H1 (cell line): ENCODE data around the gene TADA1. TPM values are rescaled to one million over a fixed set of nuclear protein-coding genes. Genes with fewer than 3 reads are reported as not detected.
A peak's percentile ranks its signal among the peaks of the same experiment; 100 is the strongest.

Source experiments
- CTCF ChIA-PET: fragments of 300-600 bp; sonication (Branson Sonifier 250); formaldehyde crosslinking; loops from one replicate; lab custom pipeline; 2021; ENCODE audit not compliant: partially characterized antibody; lab: Charles Lee
- POLR2A ChIA-PET: fragments of 300-600 bp; sonication (Branson Sonifier 250); formaldehyde crosslinking; loops from one replicate; lab custom pipeline; 2021; ENCODE audit warnings: inconsistent platforms; ENCODE audit not compliant: partially characterized antibody; lab: Charles Lee
- DNase-seq, 2 experiments: peaks; one replicate each; pipeline versions ENCODE4 v3.0.0 to v3.0.0-alpha.2; 2010 to 2022; ENCODE audit warnings: low spot score in 2 of 2, low read depth in 1 of 2, mixed read lengths in 1 of 2
- FAIRE-seq: peaks from 2 replicates; lab custom pipeline; 2011; peaks lifted over from hg19 to GRCh38; lab: Jason Lieb, UNC
- H2AFZ ChIP-seq: 2 replicates; pipeline ENCODE4 v1.8.1; 2012; ENCODE audit warnings: low read length, inconsistent platforms
- H2AK5ac ChIP-seq: 2 replicates; pipeline ENCODE4 v1.6.1; 2013; ENCODE audit warnings: low read depth, low read length
- H2BK120ac ChIP-seq: replicated peaks from 2 replicates; pipeline ENCODE3; 2013; ENCODE audit warnings: low read depth, low read length, inconsistent platforms
- H2BK12ac ChIP-seq: 2 replicates; pipeline ENCODE4 v1.6.1; 2013; ENCODE audit warnings: low read depth, low read length
- H2BK15ac ChIP-seq: 2 replicates; pipeline ENCODE4 v1.6.1; 2013; ENCODE audit warnings: low read length
- H2BK20ac ChIP-seq: 2 replicates; pipeline ENCODE4 v1.6.1; 2013; ENCODE audit warnings: low read length
- H2BK5ac ChIP-seq: 2 replicates; pipeline ENCODE4 v1.6.1; 2013; ENCODE audit warnings: low read depth, low read length
- H3K14ac ChIP-seq: 2 replicates; pipeline ENCODE4 v1.6.1; 2013; ENCODE audit warnings: inconsistent platforms; ENCODE audit not compliant: insufficient read length
- H3K18ac ChIP-seq: 2 replicates; pipeline ENCODE4 v1.6.1; 2013; ENCODE audit warnings: low read length; ENCODE audit errors: extremely low read depth
- H3K23ac ChIP-seq: 2 replicates; pipeline ENCODE4 v1.6.1; 2013; ENCODE audit warnings: inconsistent platforms; ENCODE audit not compliant: insufficient read length
- H3K23me2 ChIP-seq: 2 replicates; pipeline ENCODE4 v1.6.1; 2013; ENCODE audit warnings: low read depth, low read length
- H3K27ac ChIP-seq: 2 replicates; pipeline ENCODE4 v1.6.1; 2011; ENCODE audit warnings: low read depth, low read length, inconsistent platforms
- H3K27me3 ChIP-seq, 4 experiments: replicated peaks in 1 of 4; 1 replicate in 1 of 4; 2 replicates in 3 of 4; pipeline versions ENCODE4 v1.6.1 to v1.8.1; 2011 to 2013; ENCODE audit warnings: low read length in 3 of 4, mild to moderate bottlenecking in 3 of 4, inconsistent platforms in 2 of 4, mixed read lengths in 2 of 4, moderate library complexity in 1 of 4; ENCODE audit not compliant: control insufficient read depth in 3 of 4, insufficient read depth in 3 of 4; ENCODE audit errors: extremely low read depth in 1 of 4
- H3K36me3 ChIP-seq, 4 experiments: 2 replicates each; pipeline versions ENCODE4 v1.6.1 to v1.8.1; 2011 to 2013; ENCODE audit warnings: mild to moderate bottlenecking in 4 of 4, low read length in 3 of 4, moderate library complexity in 2 of 4, control low read depth in 1 of 4, inconsistent platforms in 1 of 4; ENCODE audit not compliant: insufficient read depth in 4 of 4, control insufficient read depth in 2 of 4
- H3K4ac ChIP-seq: replicated peaks from 2 replicates; pipeline ENCODE3; 2013; ENCODE audit warnings: low read length, low read depth, mixed read lengths, inconsistent platforms; ENCODE audit not compliant: insufficient read length
- H3K4me1 ChIP-seq, 4 experiments: replicated peaks in 1 of 4; 1 replicate in 1 of 4; 2 replicates in 3 of 4; pipeline versions ENCODE4 v1.6.1 to v1.8.1; 2011 to 2013; ENCODE audit warnings: low read length in 3 of 4, inconsistent platforms in 2 of 4, mixed read lengths in 1 of 4; ENCODE audit not compliant: insufficient read depth in 4 of 4, control insufficient read depth in 3 of 4
- H3K4me2 ChIP-seq, 2 experiments: 2 replicates each; pipeline versions ENCODE4 v1.6.1 to v1.8.1; 2011 to 2013; ENCODE audit warnings: low read depth in 2 of 2, low read length in 2 of 2, control low read depth in 1 of 2, inconsistent platforms in 1 of 2, mild to moderate bottlenecking in 1 of 2; ENCODE audit not compliant: insufficient read depth in 1 of 2
- H3K4me3 ChIP-seq, 4 experiments: fragments of 200-600, 300-600 bp in 1 of 4; sonication (generic), shearing (Covaris generic), sonication (Bioruptor Twin) in 1 of 4; 2 replicates each; pipeline versions ENCODE4 v1.5.1 to v1.8.1; 2011 to 2016; ENCODE audit warnings: low read length in 4 of 4, low read depth in 3 of 4, control low read depth in 2 of 4, inconsistent platforms in 2 of 4, mild to moderate bottlenecking in 2 of 4, mixed read lengths in 1 of 4, moderate library complexity in 1 of 4; ENCODE audit not compliant: insufficient read depth in 2 of 4; ENCODE audit errors: extremely low read depth in 1 of 4
- H3K56ac ChIP-seq: replicated peaks from 2 replicates; pipeline ENCODE3; 2013; ENCODE audit warnings: low read depth, mild to moderate bottlenecking, mixed read lengths, low read length, inconsistent platforms; ENCODE audit not compliant: insufficient read length
- H3K79me1 ChIP-seq: 2 replicates; pipeline ENCODE4 v1.6.1; 2013; ENCODE audit warnings: low read depth, low read length, control low read depth
- H3K79me2 ChIP-seq, 2 experiments: 2 replicates each; pipeline versions ENCODE4 v1.6.1 to v1.8.1; 2012 to 2013; ENCODE audit warnings: low read length in 2 of 2, mild to moderate bottlenecking in 2 of 2, inconsistent platforms in 1 of 2; ENCODE audit not compliant: insufficient read depth in 2 of 2, control insufficient read depth in 1 of 2
- H3K9ac ChIP-seq, 4 experiments: replicated peaks in 1 of 4; 1 replicate in 1 of 4; 2 replicates in 3 of 4; pipeline versions ENCODE4 v1.6.1 to v1.8.1; 2011 to 2013; ENCODE audit warnings: low read depth in 3 of 4, low read length in 3 of 4, control low read depth in 2 of 4, mild to moderate bottlenecking in 2 of 4, moderate library complexity in 2 of 4, inconsistent platforms in 1 of 4; ENCODE audit errors: extremely low read depth in 1 of 4
- H3K9me3 ChIP-seq, 2 experiments: 2 replicates each; pipeline versions ENCODE4 v1.6.1 to v1.8.1; 2012 to 2013; ENCODE audit warnings: mild to moderate bottlenecking in 2 of 2, moderate library complexity in 2 of 2, control low read depth in 1 of 2, inconsistent platforms in 1 of 2, low read depth in 1 of 2, low read length in 1 of 2, mixed read lengths in 1 of 2; ENCODE audit not compliant: insufficient read depth in 2 of 2
- H4K20me1 ChIP-seq, 2 experiments: replicated peaks in 1 of 2; 2 replicates each; pipeline versions ENCODE3 to v1.8.1; 2011 to 2013; ENCODE audit warnings: inconsistent platforms in 2 of 2, low read length in 2 of 2, mild to moderate bottlenecking in 1 of 2; ENCODE audit not compliant: insufficient read depth in 2 of 2, control insufficient read depth in 1 of 2
- H4K5ac ChIP-seq: 2 replicates; pipeline ENCODE4 v1.6.1; 2013; ENCODE audit warnings: low read length, low read depth, mixed read lengths, inconsistent platforms; ENCODE audit not compliant: insufficient read length
- H4K8ac ChIP-seq: 2 replicates; pipeline ENCODE4 v1.8.0; 2013; ENCODE audit warnings: mild to moderate bottlenecking, moderate library complexity, low read length, inconsistent platforms; ENCODE audit not compliant: insufficient read depth; ENCODE audit errors: extremely low read depth
- H4K91ac ChIP-seq: replicated peaks from 2 replicates; pipeline ENCODE3; 2013; ENCODE audit warnings: low read length, mixed read lengths, inconsistent platforms; ENCODE audit not compliant: insufficient read length
- E2F6 ChIP-seq: IDR thresholded peaks from 2 replicates; pipeline ENCODE4 v1.6.1; 2012; ENCODE audit warnings: inconsistent platforms
- RAD21 ChIP-seq, 2 experiments: IDR thresholded peaks in 1 of 2; conservative IDR thresholded peaks in 1 of 2; 2 replicates each; pipeline ENCODE4 v1.6.1; 2011; ENCODE audit warnings: low read depth in 2 of 2, low read length in 2 of 2, improper control_type of control experiment in 1 of 2, inconsistent platforms in 1 of 2, mild to moderate bottlenecking in 1 of 2, moderate library complexity in 1 of 2
- RBBP5 ChIP-seq: IDR thresholded peaks from 2 replicates; pipeline ENCODE4 v1.7.1; 2012; ENCODE audit warnings: low read depth, mild to moderate bottlenecking, inconsistent platforms, low read length, moderate library complexity, borderline replicate concordance
- TAF1 ChIP-seq: IDR thresholded peaks from 2 replicates; pipeline ENCODE4 v1.6.1; 2011; ENCODE audit warnings: mild to moderate bottlenecking, low read depth, low read length
- WGBS, 2 experiments: shearing (Covaris generic) in 1 of 2; methylation state at CpG; one replicate each; pipeline versions ENCODE4 v1.1.6 to v1.1.7; 2013 to 2015; ENCODE audit warnings: low lambda C conversion rate in 2 of 2, mixed read lengths in 2 of 2, inconsistent platforms in 1 of 2, low coverage in 1 of 2, missing lambda C conversion rate in 1 of 2; ENCODE audit not compliant: insufficient replicate concordance in 2 of 2, insufficient coverage in 1 of 2, insufficient read length in 1 of 2; ENCODE audit errors: extremely low coverage in 1 of 2, missing lambda C conversion rate in 1 of 2; 5-methylcytosine and 5-hydroxymethylcytosine counted together
- polyA plus RNA-seq, 7 experiments: library from polyadenylated mRNA; depleted of rRNA in 3 of 7; stranded (reverse) in 5 of 7; unstranded in 2 of 7; fragments of >200 nt in 5 of 7; fragments of 200-250 nt in 2 of 7; gene quantifications; 1 replicate in 5 of 7; 2 replicates in 1 of 7; 4 replicates in 1 of 7; pipeline versions ENCODE4 v1.2.1 to v1.2.3, GENCODE V29; 2011 to 2013; ENCODE audit warnings: missing spikeins in 2 of 7, mixed read lengths in 2 of 7
- total RNA-seq: library from RNA; stranded (reverse); fragmentation: NEBNext Ultra II Directional; extraction: Animal tissue kit (Norgen Biotek cat#: 25700); gene quantifications from 2 replicates; pipeline ENCODE4 v1.2.1, GENCODE V29; 2021
- TF ChIP-seq, protein P1 (sequence below), 3 experiments: IDR thresholded peaks; 1 replicate in 2 of 3; 2 replicates in 1 of 3; pipeline versions ENCODE4 v1.5.1 to v1.6.1; 2011; ENCODE audit warnings: low read length in 3 of 3, mild to moderate bottlenecking in 3 of 3, inconsistent platforms in 2 of 3, low read depth in 1 of 3, moderate library complexity in 1 of 3; ENCODE audit not compliant: insufficient read depth in 1 of 3; ENCODE audit errors: control extremely low read depth in 1 of 3

TADA1 gene
- total and polyA plus RNA-seq, 2 of the 8 experiments (the other 6 are each of a cell fraction or from before 2014, with no cell fraction given) = 21.1 to 23.6 TPM

DNA sequence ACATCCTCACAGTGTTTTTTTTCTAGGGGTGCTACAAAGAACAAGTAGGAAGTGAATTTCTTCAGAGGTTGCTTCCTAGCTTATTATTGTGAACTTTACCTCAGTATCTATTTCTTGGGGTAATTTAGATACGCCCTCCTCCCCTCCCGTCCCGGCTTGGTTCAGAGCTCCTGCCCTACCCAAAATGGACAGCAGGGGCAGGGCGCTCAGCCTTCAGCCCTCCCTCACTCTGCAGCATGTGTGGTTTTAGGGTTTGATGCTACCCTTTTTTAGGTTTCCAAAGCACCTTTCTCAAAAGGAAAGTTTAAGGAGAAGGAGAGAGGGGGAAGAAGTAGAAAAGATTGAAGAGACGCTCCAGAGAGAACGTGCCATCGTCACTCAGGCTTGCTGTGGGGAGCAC is 53.7 kb downstream of the TADA1 start:
- H4K20me1 ChIP-seq = no peaks in the 10 kb centered on the region
- no peak overlapping the region for H3K4me2 ChIP-seq
- H3K9me3 ChIP-seq = 0 out of 4 replicates have a peak, but pooled peaks cover 0 to 5% of the 10 kb centered on the region in 2 experiments
- H3K18ac ChIP-seq = no peak overlapping the region
- H3K23ac ChIP-seq = no peak overlapping the region
- H3K27me3 ChIP-seq = no peaks in the 10 kb centered on the region; a peak in 1 of 7 replicates
- 66% methylated on average over 7 of the region's 7 CpGs; no CpG with 5 or more reads in 1 of the 2 experiments for WGBS, 2 experiments
- no peak overlapping the region for H2BK12ac ChIP-seq
- POLR2A ChIA-PET = no interaction called here
- no peak overlapping the region for H3K9ac ChIP-seq
- no peak overlapping the region for H4K91ac ChIP-seq
- no peak overlapping the region for H2AK5ac ChIP-seq
- H3K79me2 ChIP-seq = no peaks in the 10 kb centered on the region
- H3K4me1 ChIP-seq = no peaks in the 10 kb centered on the region
- H3K56ac ChIP-seq = no peak overlapping the region
- no peak overlapping the region for H3K4me3 ChIP-seq
- no peak overlapping the region for H3K27ac ChIP-seq
- no peak overlapping the region for H2BK15ac ChIP-seq
- CTCF ChIA-PET = interaction anchor here (0.6 to 2.4 kb wide), 21 partner anchors 8 to 978 kb away, joined by 3 to 14 read pairs (median 3); partner anchors contain the start of gene POGK
- TF ChIP-seq E2F6 (0 out of 2 replicates have a peak, but pooled peaks have one; percentile 18), RAD21 (IDR thresholded peaks at IDR 0.05 in 1 of 2, conservative IDR thresholded peaks at IDR 0.05 in 1 of 2; ENCODE audit: low read depth in 2 of 2, low read length in 2 of 2) (peak in 1 of 2 experiments; percentile 30; a peak in 1 of 4 replicates), TAF1 (no peak), RBBP5 (no peak)
- TF ChIP-seq, protein P1, sequence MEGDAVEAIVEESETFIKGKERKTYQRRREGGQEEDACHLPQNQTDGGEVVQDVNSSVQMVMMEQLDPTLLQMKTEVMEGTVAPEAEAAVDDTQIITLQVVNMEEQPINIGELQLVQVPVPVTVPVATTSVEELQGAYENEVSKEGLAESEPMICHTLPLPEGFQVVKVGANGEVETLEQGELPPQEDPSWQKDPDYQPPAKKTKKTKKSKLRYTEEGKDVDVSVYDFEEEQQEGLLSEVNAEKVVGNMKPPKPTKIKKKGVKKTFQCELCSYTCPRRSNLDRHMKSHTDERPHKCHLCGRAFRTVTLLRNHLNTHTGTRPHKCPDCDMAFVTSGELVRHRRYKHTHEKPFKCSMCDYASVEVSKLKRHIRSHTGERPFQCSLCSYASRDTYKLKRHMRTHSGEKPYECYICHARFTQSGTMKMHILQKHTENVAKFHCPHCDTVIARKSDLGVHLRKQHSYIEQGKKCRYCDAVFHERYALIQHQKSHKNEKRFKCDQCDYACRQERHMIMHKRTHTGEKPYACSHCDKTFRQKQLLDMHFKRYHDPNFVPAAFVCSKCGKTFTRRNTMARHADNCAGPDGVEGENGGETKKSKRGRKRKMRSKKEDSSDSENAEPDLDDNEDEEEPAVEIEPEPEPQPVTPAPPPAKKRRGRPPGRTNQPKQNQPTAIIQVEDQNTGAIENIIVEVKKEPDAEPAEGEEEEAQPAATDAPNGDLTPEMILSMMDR (IDR thresholded peaks at IDR 0.05; ENCODE audit: control extremely low read depth in 1 of 3, insufficient read depth in 1 of 3, low read depth in 1 of 3, low read length in 3 of 3) = peak; percentile 47 to 84 (median 74)
- no peak overlapping the region for H2BK120ac ChIP-seq
- H2BK20ac ChIP-seq = no peak overlapping the region
- DNase-seq = peak in 1 of 2 experiments; percentile 68
- no peak overlapping the region for H3K4ac ChIP-seq
- H3K79me1 ChIP-seq = no peaks in the 10 kb centered on the region
- H2AFZ ChIP-seq = 0 out of 2 replicates have a peak overlapping the region, but pooled peaks have one; percentile 30
- no peak overlapping the region for H4K8ac ChIP-seq
- H2BK5ac ChIP-seq = no peak overlapping the region
- no peaks in the 10 kb centered on the region for H3K23me2 ChIP-seq
- no peaks in the 10 kb centered on the region for H3K36me3 ChIP-seq
- H3K14ac ChIP-seq = no peak overlapping the region
- H4K5ac ChIP-seq = no peak overlapping the region
- FAIRE-seq = peak; percentile 77
